Gastrocnemius medialis (tissue), 4 donors: ENCODE results near the gene SF3A1.
"Not testable (repeated sequence)": the region's sequence is repeated elsewhere in the genome, so short reads cannot be mapped to it uniquely, and the experiment has no call there.

Source experiments
- POLR2A ChIP-seq, 2 donors: fragments of 450-650 bp; IDR thresholded peaks; one replicate each; pipeline ENCODE4 v1.6.1; 2017; ENCODE audit warnings: antibody characterized with exemption in 2 of 2, mild to moderate bottlenecking in 2 of 2, moderate library complexity in 2 of 2
- TF ChIP-seq, protein P1 (sequence below), 5 experiments: fragments of 450-650 bp in 3 of 5; fragments of 200-600 bp in 2 of 5; sonication (generic) in 2 of 5; IDR thresholded peaks in 4 of 5; conservative IDR thresholded peaks in 1 of 5; 1 replicate in 4 of 5; 2 replicates in 1 of 5; pipeline ENCODE4 v1.5.1; 2016 to 2019; ENCODE audit warnings: antibody characterized with exemption in 5 of 5, mild to moderate bottlenecking in 3 of 5, moderate library complexity in 3 of 5

DNA sequence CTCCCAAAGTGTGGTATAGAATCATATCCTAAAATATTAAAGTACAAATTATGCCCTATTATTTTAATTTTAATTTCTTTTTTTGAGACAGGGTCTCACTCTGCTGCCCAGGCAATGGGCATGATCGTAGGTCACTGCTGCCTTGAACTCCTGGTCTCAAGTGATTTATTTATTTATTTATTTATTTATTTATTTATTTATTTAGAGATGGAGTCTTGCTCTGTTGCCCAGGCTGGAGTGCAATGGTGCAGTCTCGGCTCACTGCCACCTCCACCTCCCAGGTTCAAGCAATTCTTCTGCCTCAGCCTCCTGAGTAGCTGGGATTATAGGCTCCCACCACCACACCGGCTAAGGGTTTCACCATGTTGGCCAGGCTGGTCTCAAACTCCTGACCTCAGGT is 44.3 kb upstream of the SF3A1 start:
- TF ChIP-seq, protein P1, sequence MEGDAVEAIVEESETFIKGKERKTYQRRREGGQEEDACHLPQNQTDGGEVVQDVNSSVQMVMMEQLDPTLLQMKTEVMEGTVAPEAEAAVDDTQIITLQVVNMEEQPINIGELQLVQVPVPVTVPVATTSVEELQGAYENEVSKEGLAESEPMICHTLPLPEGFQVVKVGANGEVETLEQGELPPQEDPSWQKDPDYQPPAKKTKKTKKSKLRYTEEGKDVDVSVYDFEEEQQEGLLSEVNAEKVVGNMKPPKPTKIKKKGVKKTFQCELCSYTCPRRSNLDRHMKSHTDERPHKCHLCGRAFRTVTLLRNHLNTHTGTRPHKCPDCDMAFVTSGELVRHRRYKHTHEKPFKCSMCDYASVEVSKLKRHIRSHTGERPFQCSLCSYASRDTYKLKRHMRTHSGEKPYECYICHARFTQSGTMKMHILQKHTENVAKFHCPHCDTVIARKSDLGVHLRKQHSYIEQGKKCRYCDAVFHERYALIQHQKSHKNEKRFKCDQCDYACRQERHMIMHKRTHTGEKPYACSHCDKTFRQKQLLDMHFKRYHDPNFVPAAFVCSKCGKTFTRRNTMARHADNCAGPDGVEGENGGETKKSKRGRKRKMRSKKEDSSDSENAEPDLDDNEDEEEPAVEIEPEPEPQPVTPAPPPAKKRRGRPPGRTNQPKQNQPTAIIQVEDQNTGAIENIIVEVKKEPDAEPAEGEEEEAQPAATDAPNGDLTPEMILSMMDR (IDR thresholded peaks at IDR 0.05 in 4 of 5, conservative IDR thresholded peaks at IDR 0.05 in 1 of 5) = not testable (repeated sequence)
- TF ChIP-seq POLR2A (IDR thresholded peaks at IDR 0.05) = not testable (repeated sequence)
